Stimulated activated CD8-positive, alpha-beta memory T cell treated with anti-CD3 and anti-CD28 coated beads, Interleukin-7, amount 100 ng/mL, for 48 hours (primary cell): ENCODE data around the gene ABCB4.

Source experiments
- DNase-seq, 2 donors: peaks; one replicate each; pipeline ENCODE4 v3.0.0-alpha.2; 2020; ENCODE audit warnings: low read depth in 1 of 2; ENCODE audit errors: extremely low read depth in 1 of 2

The ABCB4 gene

DNA sequence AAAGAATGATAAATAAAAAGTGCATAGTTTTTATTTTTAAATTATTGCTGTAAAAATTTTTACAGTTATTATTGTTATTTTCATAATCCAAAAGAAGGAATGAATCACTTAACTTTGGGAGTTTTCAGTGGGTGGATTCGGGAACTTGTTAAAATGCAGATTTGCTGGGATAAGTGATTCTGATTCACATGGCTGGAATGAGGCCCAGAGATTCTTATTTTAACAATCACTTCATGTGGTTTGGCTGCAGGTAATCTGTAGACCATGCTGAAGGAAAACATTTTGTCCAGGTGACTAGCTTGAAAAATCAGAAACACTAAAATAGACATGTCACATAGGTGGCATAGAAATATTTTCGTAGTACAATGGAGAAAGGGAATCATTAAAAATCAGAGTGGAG is 116.1 kb downstream of the ABCB4 start:
- no peak for DNase-seq

DNA sequence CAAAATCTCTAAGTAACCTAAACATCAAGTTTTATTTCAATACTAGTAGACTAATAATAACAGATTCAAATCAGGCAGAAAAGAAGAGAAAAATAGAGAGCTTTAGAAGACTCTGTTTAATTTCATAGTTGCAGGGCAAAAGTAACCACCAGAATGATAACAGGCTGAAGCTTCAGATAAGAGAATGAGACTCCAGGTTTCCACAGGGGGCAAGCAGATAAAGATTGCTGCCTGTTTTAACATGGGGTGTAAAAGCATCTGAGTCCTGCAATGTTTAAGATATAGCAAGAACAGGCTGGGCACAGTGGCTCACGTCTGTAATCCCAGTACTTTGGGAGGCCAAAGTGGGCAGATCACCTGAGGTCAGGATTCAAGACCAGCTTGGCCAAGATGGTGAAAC is 119.0 kb downstream of the ABCB4 start:
- DNase-seq: no peak

DNA sequence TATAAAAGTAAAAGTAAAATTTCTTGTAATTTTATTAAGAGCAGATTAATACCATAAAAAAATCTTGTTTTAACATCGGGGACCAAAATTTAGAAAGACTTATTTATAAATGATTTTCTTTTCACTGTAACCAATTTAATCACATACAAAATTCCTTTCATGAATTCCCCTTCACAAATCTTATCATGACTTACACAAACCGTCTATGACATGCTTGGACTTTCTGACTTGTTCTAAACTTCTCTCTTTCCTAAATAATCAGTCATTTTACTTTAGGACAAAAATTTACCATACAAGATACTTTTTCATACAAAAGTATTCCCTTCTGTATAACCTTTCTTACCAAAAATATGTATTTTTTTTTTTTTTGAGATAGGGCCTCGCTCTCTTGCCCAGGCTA is 120.7 kb downstream of the ABCB4 start:
- DNase-seq: no peak
